HCT116 (cell line): Measurements from ENCODE around the gene CARD10. TPM values are rescaled to one million over a fixed set of nuclear protein-coding genes. Genes with fewer than 3 reads are reported as not detected.

Experiments
- ATAC-seq: fragments of 200-7000 bp; cut with Tn5 transposase; 2 replicates; pipeline ENCODE4 v1.9.1; 2020; ENCODE audit warnings: mild to moderate bottlenecking, moderate library complexity
- BruUV-seq: library from RNA; stranded (reverse); fragments of 400-500 nt; replicated peaks from 2 replicates; lab custom pipeline; 2021; lab: Mats Ljungman, UMichigan
- CTCF ChIA-PET: fragments of 300-600 bp; sonication (Branson Sonifier 250); formaldehyde crosslinking; loops from one replicate; lab custom pipeline; 2021; ENCODE audit warnings: antibody characterized with exemption; lab: Charles Lee
- POLR2A ChIA-PET: fragments of 300-600, 350-600 bp; sonication (Branson Sonifier 250); formaldehyde crosslinking; loops from one replicate; lab custom pipeline; 2021; ENCODE audit warnings: antibody characterized with exemption; lab: Charles Lee
- RAD21 ChIA-PET, 2 experiments: fragments of 300-600 bp; sonication (Branson Sonifier 250); formaldehyde crosslinking; loops; one replicate each; lab custom pipeline; 2023; ENCODE audit warnings: low total read pairs in 2 of 2; ENCODE audit not compliant: uncharacterized antibody in 2 of 2, unreplicated experiment in 2 of 2, low non-redundant PET in 1 of 2; lab: Charles Lee
- DNase-seq: peaks from one replicate; pipeline ENCODE4 v3.0.0-alpha.2; 2010; ENCODE audit warnings: low read depth, low spot score
- H2AFZ ChIP-seq: fragments of 200-600 bp; shearing (Covaris generic), sonication (generic); 2 replicates; pipeline ENCODE4 v1.6.1; 2017; ENCODE audit warnings: low read depth, mixed run types, mixed read lengths, antibody characterized with exemption, low read length; ENCODE audit not compliant: poor library complexity, severe bottlenecking
- H3K27ac ChIP-seq: 2 replicates; pipeline ENCODE4 v1.5.1; 2012; ENCODE audit warnings: low read depth, low read length
- H3K27me3 ChIP-seq: fragments of 200-600 bp; sonication (generic); 2 replicates; pipeline ENCODE4 v1.6.1; 2016; ENCODE audit warnings: mixed run types, low read length, mixed read lengths; ENCODE audit not compliant: insufficient read depth
- H3K36me3 ChIP-seq, 2 experiments: fragments of 200-500 bp in 1 of 2; fragments of 200-600 bp in 1 of 2; sonication (Bioruptor generic) in 1 of 2; sonication (generic) in 1 of 2; 2 replicates each; pipeline versions ENCODE4 v1.5.1 to v1.6.1; 2014 to 2016; ENCODE audit warnings: low read length in 2 of 2, inconsistent platforms in 1 of 2, mixed read lengths in 1 of 2, mixed run types in 1 of 2; ENCODE audit not compliant: insufficient read depth in 2 of 2, control insufficient read depth in 1 of 2
- H3K4me1 ChIP-seq, 2 experiments: fragments of 200-600 bp in 1 of 2; sonication (generic) in 1 of 2; 2 replicates each; pipeline versions ENCODE4 v1.5.1 to v1.6.1; 2012 to 2017; ENCODE audit warnings: low read length in 2 of 2, inconsistent platforms in 1 of 2, mild to moderate bottlenecking in 1 of 2, mixed read lengths in 1 of 2, mixed run types in 1 of 2, moderate library complexity in 1 of 2; ENCODE audit not compliant: insufficient read depth in 2 of 2, control insufficient read depth in 1 of 2
- H3K4me2 ChIP-seq: fragments of 200-600 bp; sonication (generic); 2 replicates; pipeline ENCODE4 v1.6.1; 2017; ENCODE audit warnings: mixed run types, low read length, mixed read lengths
- H3K4me3 ChIP-seq, 2 experiments: fragments of 200-600 bp in 1 of 2; sonication (generic) in 1 of 2; replicated peaks in 1 of 2; 2 replicates each; pipeline ENCODE4 v1.5.1; 2011 to 2016; ENCODE audit warnings: low read length in 2 of 2, control low read depth in 1 of 2, low read depth in 1 of 2, mild to moderate bottlenecking in 1 of 2, mixed read lengths in 1 of 2, mixed run types in 1 of 2
- H3K79me2 ChIP-seq: fragments of 200-600 bp; sonication (generic); 2 replicates; pipeline ENCODE4 v1.6.1; 2017; ENCODE audit warnings: mild to moderate bottlenecking, mixed run types, low read length, moderate library complexity, mixed read lengths; ENCODE audit not compliant: insufficient read depth
- H3K9ac ChIP-seq: fragments of 200-600 bp; sonication (generic); 2 replicates; pipeline ENCODE4 v1.6.1; 2016; ENCODE audit warnings: low read length, mixed read lengths
- H3K9me2 ChIP-seq: fragments of 200-600 bp; sonication (generic), shearing (Covaris generic); 2 replicates; pipeline ENCODE4 v1.6.1; 2017; ENCODE audit warnings: mixed run types, mild to moderate bottlenecking, moderate library complexity; ENCODE audit not compliant: insufficient read depth
- H3K9me3 ChIP-seq, 2 experiments: fragments of 200-500 bp in 1 of 2; fragments of 200-600 bp in 1 of 2; sonication (Bioruptor generic) in 1 of 2; sonication (generic) in 1 of 2; 2 replicates each; pipeline ENCODE4 v1.6.1; 2014 to 2017; ENCODE audit warnings: low read length in 2 of 2, mixed read lengths in 2 of 2, inconsistent platforms in 1 of 2, low read depth in 1 of 2, mild to moderate bottlenecking in 1 of 2, mixed run types in 1 of 2, moderate library complexity in 1 of 2; ENCODE audit not compliant: control insufficient read depth in 1 of 2, insufficient read depth in 1 of 2
- H4K20me1 ChIP-seq: fragments of 200-600 bp; sonication (generic), shearing (Covaris generic); 2 replicates; pipeline ENCODE4 v1.6.1; 2017; ENCODE audit warnings: mixed run types, mild to moderate bottlenecking, moderate library complexity; ENCODE audit not compliant: insufficient read depth
- ATF3 ChIP-seq: IDR thresholded peaks from 2 replicates; pipeline ENCODE4 v1.6.1; 2012
- CBX3 ChIP-seq: IDR thresholded peaks from 2 replicates; pipeline ENCODE4 v1.6.1; 2012; ENCODE audit warnings: low read depth
- EGR1 ChIP-seq: IDR thresholded peaks from 2 replicates; pipeline ENCODE4 v1.6.1; 2012; ENCODE audit warnings: low read depth
- EZH2 ChIP-seq: fragments of 200-600 bp; sonication (generic); IDR thresholded peaks from 2 replicates; pipeline ENCODE4 v1.6.1; 2017; ENCODE audit warnings: antibody characterized with exemption, mixed run types
- EZH2phosphoT487 ChIP-seq: fragments of 200-600 bp; IDR thresholded peaks from 2 replicates; pipeline ENCODE4 v1.6.1; 2018; ENCODE audit warnings: antibody characterized with exemption, borderline replicate concordance
- JUND ChIP-seq: IDR thresholded peaks from 2 replicates; pipeline ENCODE4 v1.6.1; 2012
- MAX ChIP-seq: IDR thresholded peaks from 2 replicates; pipeline ENCODE4 v1.6.1; 2012
- POLR2A ChIP-seq: IDR thresholded peaks from 2 replicates; pipeline ENCODE4 v1.7.0; 2011; ENCODE audit warnings: borderline replicate concordance; ENCODE audit not compliant: insufficient read depth, insufficient read length; ENCODE audit errors: extremely low read depth
- REST ChIP-seq: IDR thresholded peaks from 2 replicates; pipeline ENCODE4 v1.6.1; 2012; ENCODE audit warnings: low read depth
- SIN3A ChIP-seq: IDR thresholded peaks from 2 replicates; pipeline ENCODE4 v1.6.1; 2012; ENCODE audit warnings: low read depth
- SP1 ChIP-seq: IDR thresholded peaks from 2 replicates; pipeline ENCODE4 v1.6.1; 2012; ENCODE audit warnings: low read depth
- SRF ChIP-seq: IDR thresholded peaks from 2 replicates; pipeline ENCODE4 v1.6.1; 2012; ENCODE audit warnings: low read depth
- TCF7L2 ChIP-seq: IDR thresholded peaks from 2 replicates; pipeline ENCODE4 v1.7.0; 2011; ENCODE audit warnings: borderline replicate concordance, inconsistent platforms; ENCODE audit not compliant: insufficient read depth, insufficient read length; ENCODE audit errors: extremely low read depth
- ZBTB33 ChIP-seq: IDR thresholded peaks from 2 replicates; pipeline ENCODE4 v1.6.1; 2011; ENCODE audit warnings: mild to moderate bottlenecking, low read length, moderate library complexity; ENCODE audit not compliant: insufficient replicate concordance; ENCODE audit errors: extremely low read depth
- ZFX ChIP-seq: fragments of 450-650 bp; IDR thresholded peaks from 2 replicates; pipeline ENCODE4 v1.6.1; 2017
- intact Hi-C: fragments of 100-400 bp; cut with micrococcal nuclease; formaldehyde crosslinking; loops from 2 replicates; pipeline ENCODE4 v1.10.0; 2022
- total RNA-seq: library from RNA; stranded (reverse); gene quantifications from one replicate; pipeline ENCODE4 v1.2.1, GENCODE V29; 2021; ENCODE audit not compliant: unreplicated experiment

CARD10 gene
- total RNA-seq, 1 experiment from 2014 or later: 32.0 TPM

GRCh38 chr22:37487571-37487970, 31.6 kb downstream of the CARD10 start:
- ChIA-PET RAD21 (no interaction called here), POLR2A (no interaction called here), CTCF (interaction anchor here (1.5 kb wide), 1 partner anchor 10 kb away, joined by 3 read pairs; no protein-coding TSS in a partner anchor)
- Histone ChIP-seq H3K4me2 (no peak overlapping the region), H4K20me1 (no peaks in the 10 kb centered on the region), H3K4me1 (peaks cover 19 to 41% of the 10 kb centered on the region in 2 experiments), H3K27me3 (no peaks in the 10 kb centered on the region), H3K9ac (no peak overlapping the region), H3K36me3 (peaks cover 0 to 7% of the 10 kb centered on the region in 2 experiments; a peak in 2 of 4 replicates), H3K9me3 (no peaks in the 10 kb centered on the region), H3K27ac (no peak overlapping the region), H3K79me2 (no peaks in the 10 kb centered on the region), H3K4me3 (no peak overlapping the region), H3K9me2 (no peaks in the 10 kb centered on the region), H2AFZ (no peak overlapping the region)
- BruUV-seq: no TSS peak
- no peak for TF ChIP-seq REST
- TF ChIP-seq ZFX: no peak
- no peak for TF ChIP-seq CBX3
- TF ChIP-seq EZH2: no peak
- TF ChIP-seq POLR2A: no peak
- no peak for TF ChIP-seq EZH2phosphoT487
- DNase-seq (no peak), ATAC-seq (no peak)
- intact Hi-C loops: no loop called here

GRCh38 chr22:37487129-37487528, 32.1 kb downstream of the CARD10 start:
- Histone ChIP-seq H3K27me3 (no peaks in the 10 kb centered on the region), H3K79me2 (no peaks in the 10 kb centered on the region), H3K4me1 (peaks cover 19 to 38% of the 10 kb centered on the region in 2 experiments), H3K36me3 (peaks cover 0 to 7% of the 10 kb centered on the region in 2 experiments; a peak in 2 of 4 replicates), H3K4me3 (no peak overlapping the region), H3K9me2 (no peaks in the 10 kb centered on the region), H3K9me3 (no peaks in the 10 kb centered on the region), H2AFZ (no peak overlapping the region), H3K27ac (no peak overlapping the region), H3K9ac (no peak overlapping the region), H4K20me1 (no peaks in the 10 kb centered on the region), H3K4me2 (peak overlapping the region; percentile 75; the same call in 1 of the 2 replicates)
- no peak for ATAC-seq
- RAD21 ChIA-PET: no interaction called here
- POLR2A ChIA-PET: no interaction called here
- BruUV-seq: no TSS peak
- CTCF ChIA-PET: interaction anchor here (1.4 to 1.5 kb wide), 2 partner anchors 11 to 15 kb away, joined by 3 to 12 read pairs; no protein-coding TSS in a partner anchor
- no peak for DNase-seq
- intact Hi-C loops: no loop called here
- TF ChIP-seq SP1 (no peak), ZBTB33 (no peak), EZH2phosphoT487 (no peak), TCF7L2 (no peak), ZFX (no peak), ATF3 (no peak), JUND (no peak), EGR1 (no peak), CBX3 (no peak), SIN3A (no peak), SRF (no peak), MAX (no peak)
